ENCODE data around the gene ANKRD44.
"Not testable (repeated sequence)": the region's sequence is repeated elsewhere in the genome, so short reads cannot be mapped to it uniquely, and the experiment has no call there.

ANKRD44 gene

DNA sequence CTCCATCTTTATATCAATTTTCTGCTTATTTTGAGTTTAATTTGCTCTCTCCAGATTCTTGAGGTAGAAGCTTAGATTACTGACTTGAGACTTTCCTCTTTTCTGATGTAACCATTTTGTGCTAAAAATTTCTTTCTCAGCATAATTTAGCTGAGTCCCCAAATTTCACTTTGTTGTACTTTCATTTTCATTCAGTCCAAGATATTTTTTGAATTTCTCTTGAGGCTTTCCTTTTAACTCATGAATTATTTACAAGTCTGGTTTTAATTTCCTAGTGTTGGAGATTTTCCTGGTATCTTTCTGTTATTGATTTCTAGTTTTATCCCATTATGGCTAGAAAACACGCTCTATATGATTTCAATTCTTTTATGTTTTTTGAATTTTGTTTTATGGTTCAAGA is 239.4 kb downstream of the ANKRD44 start:
- no peak for DNase-seq

GRCh38 chr2:197069958-197070357 is 240.6 kb downstream of the ANKRD44 start:
- DNase-seq, result no peak

DNA sequence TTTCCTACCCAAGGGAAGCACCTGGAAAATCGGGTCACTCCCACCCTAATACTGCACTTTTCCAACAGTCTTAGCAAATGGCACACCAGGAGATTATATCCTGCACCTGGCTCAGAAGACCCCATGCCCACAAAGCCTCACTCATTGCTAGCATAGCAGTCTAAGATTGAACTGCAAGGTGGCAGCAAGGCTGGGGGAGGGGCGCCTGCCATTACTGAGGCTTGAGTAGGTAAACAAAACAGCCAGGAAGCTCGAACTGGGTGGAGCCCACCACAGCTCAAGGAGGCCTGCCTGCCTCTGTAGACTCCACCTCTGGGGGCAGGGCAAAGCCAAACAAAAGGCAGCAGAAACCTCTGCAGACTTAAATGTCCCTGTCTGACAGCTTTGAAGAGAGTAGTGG is 248.0 kb downstream of the ANKRD44 start:
- peak; percentile 12 for DNase-seq

GRCh38 chr2:197059477-197059876 is 251.1 kb downstream of the ANKRD44 start:
- no peak for DNase-seq

DNA sequence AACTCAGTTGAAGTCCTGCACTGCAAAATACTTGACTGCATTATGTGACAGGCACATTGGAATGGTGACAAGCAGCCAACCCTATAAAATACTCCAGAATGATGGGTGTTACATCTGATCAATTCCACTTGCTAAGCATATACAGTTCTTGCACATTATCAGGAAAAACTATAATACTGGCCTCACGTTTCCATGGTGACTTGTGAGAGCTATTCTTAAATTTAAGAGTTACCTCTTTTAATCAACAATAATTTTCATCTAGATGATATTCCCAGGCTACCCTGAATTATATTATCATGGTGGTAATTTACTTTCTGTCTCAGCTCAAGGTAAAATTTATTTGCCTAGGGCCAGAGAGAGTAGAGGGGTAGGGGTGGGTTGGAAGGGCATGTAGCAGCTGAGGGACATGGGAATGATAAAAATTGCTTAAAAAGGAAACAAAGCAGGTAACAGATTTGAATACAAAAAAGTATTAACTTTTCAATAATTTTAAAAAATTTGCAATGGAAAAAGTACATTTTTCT is 251.7 kb downstream of the ANKRD44 start:
- DNase-seq, result no peak

DNA sequence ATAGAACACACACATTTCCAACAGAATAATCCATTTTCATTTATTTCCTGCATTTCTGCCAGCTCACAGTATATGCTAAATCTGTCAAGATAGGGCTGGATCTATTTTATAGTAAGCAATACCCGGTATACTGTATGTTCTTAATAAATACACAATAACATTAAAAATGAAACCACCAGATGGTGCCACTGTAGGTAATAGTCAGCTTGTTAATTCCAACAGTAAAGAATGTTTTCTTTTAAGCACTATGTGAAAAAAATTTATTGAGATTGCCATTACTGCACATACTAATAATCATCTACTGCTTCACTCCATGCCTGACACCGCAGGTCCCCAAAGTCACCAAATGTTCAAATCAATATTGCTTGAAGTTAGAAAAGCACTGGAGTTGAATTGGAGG is 252.6 kb downstream of the ANKRD44 start:
- DNase-seq, result no peak

DNA sequence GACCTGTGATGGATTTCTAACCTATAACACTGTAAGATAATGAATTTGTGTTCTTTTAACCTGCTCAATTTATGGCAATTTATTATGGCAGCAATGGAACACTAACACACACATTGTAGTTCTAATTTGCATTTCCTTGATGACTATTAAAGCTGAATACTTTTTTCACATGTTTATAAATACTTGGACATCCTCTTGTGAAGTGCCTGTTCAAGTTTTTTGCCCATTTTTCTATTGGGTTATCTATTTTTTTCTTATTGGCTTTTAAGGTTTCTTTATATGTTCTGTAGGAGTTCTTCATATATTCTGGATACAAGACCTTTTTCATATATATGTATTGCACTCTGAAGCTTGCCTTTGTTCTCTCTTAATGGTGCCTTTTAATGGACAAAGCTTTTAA is 255.5 kb downstream of the ANKRD44 start:
- DNase-seq, result no peak

- no peak for DNase-seq
These were observed 256.1 kb downstream of the ANKRD44 start for GRCh38 chr2:197054437-197054836.

DNA sequence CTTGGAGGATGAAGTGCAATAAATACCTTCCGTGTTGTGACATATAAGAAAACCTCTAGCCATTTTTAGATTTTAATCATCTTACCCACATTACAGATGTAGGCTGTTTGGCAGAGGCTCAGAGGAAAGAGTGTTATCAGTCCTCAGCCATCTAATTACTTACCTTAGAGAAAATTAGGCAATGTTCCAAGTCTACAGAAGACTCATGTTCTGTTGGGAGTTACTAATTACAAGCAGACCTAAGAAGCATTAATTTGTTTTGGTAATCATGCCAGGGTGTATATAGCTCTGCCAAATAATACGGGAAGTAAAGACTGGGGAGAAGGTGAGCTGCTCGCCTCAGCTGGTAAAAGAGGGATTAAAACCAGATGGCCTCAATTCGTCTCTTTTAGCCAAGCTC is 258.2 kb downstream of the ANKRD44 start:
- no peak for DNase-seq

DNA sequence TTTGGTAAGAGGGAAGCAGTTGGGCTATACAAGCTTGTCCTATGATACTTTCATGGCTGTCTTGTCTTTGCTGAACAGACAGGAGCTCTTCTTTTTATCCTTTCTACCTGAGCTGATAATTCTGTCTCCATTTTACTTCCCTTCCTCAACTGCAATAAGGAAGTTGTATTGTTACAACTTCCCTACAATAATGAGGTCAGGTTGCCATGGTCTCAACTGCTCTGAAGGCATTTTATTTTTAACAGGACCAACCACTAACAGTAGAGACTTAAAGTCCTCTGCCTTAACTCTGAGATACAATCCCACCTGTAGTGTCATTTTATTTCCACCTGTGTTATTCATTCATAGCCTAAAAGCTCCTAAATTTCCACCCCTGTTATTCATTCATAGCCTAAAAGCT is 265.5 kb downstream of the ANKRD44 start:
- no peak for DNase-seq

DNA sequence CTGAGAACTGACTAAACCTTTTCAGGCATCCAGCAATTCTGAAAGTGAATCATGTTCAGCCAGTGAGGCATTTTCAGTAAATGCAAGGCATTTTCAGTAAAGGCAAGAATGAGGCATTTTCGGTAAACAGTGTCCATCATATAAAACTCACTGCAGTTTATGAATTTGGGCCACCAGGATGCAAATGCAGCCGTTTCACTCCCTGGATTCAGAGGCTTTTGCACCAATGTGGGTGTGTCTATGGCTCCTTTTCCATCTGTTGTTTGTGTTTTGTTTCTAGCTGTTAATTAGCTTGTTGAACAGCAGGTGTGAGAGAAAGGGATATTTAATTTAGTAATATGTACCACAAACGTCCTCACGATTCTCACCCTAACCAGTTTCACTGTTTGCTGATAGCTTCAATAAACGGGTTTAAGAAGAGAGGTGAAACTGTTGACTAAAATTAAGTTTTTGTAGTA is 267.8 kb downstream of the ANKRD44 start:
- DNase-seq, result no peak

DNA sequence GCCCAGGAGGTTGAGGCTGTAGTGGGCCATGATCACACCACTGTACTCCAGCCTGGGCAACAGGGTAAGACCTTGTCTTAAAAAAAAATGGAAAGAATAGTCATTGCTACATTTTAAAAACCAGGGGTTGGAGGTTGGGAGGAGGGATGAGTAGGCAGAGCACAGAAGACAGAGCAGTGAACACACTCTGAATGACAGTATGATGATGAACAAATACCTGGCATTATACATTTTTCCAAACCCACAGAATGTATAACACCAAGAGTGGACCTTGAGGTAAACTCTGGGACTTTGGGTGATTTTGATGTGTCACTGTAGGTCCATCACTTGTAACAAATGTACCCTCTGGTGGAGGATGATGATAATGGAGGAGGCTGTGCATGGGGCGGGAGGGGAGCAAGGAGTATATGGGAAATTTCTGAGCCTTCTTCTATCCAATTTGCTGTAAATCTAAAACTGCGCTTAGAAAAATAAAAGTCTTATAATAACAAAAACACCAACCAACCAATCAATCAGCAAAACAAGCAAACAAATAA is 272.6 kb downstream of the ANKRD44 start:
- DNase-seq, result no peak

DNA sequence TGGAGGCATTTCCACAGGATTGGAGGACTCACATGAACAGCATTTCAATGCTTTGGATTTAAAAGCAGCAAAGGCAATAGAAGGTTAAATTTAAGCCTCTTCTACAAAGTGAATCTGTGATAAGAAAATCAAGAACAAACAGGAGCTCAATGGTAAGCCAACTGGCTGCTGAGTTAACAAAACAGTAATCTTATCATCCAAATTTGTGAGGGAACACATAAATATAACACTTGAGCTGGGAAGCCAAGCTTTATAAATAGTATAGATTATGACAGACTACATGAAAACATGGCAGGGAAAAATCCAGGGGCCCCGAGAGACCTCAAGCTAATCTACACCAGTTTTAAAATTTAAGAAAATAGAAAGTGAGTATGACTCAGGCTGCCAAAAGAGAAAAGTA is 275.6 kb downstream of the ANKRD44 start:
- DNase-seq, result no peak

- no peak for DNase-seq
These were observed 276.3 kb downstream of the ANKRD44 start for GRCh38 chr2:197034292-197034691.

DNA sequence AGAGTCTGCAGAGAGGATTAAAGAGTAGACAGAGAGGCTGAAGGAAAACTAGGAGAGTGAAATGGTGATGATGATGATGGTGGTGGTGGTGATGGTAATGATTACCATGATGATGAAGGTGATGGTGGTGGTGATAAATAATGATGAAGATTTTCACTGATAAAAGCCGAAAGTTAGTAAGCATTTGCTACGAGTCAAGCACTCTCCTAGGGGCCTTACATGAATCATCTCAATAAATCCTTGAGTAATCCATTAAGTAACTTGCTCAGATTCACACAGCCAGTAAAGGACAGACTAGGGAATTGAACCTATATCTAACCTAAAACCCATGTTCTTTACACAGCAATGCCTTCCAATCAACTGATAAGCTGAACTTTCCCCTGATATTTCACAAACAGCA is 277.4 kb downstream of the ANKRD44 start:
- no peak for DNase-seq

DNA sequence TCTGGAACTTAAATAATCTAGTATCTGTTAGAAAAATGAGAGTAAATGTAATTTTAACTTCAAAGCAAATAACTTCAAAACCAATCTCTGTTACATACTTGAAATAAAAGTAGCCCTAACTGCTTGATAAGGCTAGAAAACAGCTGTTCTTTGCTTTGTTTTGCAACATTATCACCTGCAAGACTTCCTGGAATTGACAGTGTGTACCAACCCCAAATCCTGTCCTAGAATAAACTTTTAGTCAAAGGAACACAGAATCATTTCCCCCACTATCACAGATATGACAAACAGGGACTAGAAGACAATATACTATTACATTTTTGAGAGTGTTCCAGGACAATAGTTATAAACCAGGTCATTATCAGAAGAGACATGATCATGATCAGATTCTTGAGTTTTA is 278.8 kb downstream of the ANKRD44 start:
- no peak for DNase-seq

GRCh38 chr2:197030090-197030489 is 280.5 kb downstream of the ANKRD44 start:
- no peak for DNase-seq

DNA sequence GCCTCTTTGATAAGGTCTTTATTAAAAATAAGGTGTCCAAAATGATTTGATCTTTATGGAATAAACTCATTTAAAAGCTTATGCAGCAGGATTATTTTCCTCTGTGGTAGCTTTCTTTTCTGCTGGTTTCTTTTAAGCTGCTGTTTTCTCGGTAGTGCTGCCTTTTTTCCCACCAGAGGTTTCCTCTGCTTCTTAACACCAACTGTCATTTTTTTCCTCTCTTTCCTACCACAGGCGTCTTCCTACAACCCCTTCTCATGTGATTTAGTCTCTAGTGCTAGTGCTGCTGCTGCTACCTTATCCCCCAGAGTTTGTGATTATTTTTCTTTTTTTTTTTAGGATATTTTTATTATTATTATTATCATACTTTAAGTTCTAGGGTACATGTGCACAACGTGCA is 281.9 kb downstream of the ANKRD44 start:
- DNase-seq, result no peak

DNA sequence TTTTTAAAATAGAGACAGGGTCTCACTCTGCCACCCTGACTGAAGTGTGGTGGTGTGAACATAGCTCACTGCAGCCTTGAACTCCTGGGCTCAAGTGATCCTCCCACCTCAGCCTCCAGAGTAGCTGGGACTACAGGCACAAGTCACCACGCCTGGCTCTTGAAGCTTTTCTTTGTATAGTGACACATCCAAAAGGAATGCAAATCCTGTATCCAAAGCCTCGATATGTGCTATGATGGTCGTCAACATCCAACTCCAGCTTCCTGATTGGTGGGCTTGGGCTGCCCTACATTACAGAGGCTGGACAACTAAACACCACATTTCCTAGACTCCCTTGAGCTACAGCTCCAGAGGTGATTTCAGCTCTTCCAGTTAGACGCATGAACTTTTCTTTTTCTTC is 282.4 kb downstream of the ANKRD44 start:
- no peak for DNase-seq

- DNase-seq, result no peak
These were observed 286.4 kb downstream of the ANKRD44 start for GRCh38 chr2:197024206-197024605.

DNA sequence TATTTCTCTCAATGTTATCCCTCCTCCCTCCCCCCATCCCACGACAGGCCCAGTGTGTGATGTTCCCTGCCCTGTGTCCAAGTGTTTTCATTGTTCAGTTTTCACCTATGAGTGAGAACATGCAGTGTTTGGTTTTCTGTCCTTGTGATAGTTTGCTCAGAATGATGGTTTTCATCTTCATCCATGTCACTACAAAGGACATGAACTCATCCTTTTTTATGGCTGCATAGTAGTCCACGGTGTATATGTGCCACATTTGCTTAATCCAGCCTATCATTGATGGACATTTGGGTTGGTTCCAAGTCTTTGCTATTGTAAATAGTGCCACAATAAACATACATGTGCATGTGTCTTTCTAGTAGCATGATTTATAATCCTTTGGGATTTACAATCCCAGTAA is 289.7 kb downstream of the ANKRD44 start:
- not testable (repeated sequence) for DNase-seq

DNA sequence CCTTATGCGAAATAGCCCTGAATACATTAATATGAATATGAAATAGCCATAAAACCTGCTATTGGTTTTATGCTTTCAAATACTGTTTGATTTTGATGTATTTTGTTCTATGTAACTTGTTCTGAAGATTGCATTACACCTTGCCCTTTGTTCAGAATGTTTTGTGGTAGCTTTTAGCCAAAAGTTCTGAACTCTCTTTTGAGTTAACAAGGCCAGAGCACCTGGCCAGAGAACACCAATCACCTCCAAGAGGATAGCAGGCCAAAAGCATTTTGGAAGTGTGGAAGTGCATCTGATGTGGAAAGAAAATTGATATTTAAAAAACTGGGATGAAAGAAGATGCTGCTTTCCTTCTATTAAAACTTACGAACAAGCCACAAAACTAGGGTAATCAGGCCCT is 297.5 kb downstream of the ANKRD44 start:
- no peak for DNase-seq

- DNase-seq, result peak; percentile 23
These were observed 298.6 kb downstream of the ANKRD44 start for GRCh38 chr2:197011801-197012641.

- DNase-seq, result no peak
These were observed 299.6 kb downstream of the ANKRD44 start for GRCh38 chr2:197011021-197011417.
